OCI-LY7 (cell line): ENCODE data around the gene GUCY1A2. TPM values are rescaled to one million over a fixed set of nuclear protein-coding genes. Genes with fewer than 3 reads are reported as not detected.

Experiments
- BruUV-seq: library from RNA; stranded (reverse); fragments of 400-500 nt; replicated peaks from 2 replicates; lab custom pipeline; 2021; lab: Mats Ljungman, UMichigan
- CTCF ChIA-PET: fragments of 300-600 bp; sonication (Branson Sonifier 250); formaldehyde crosslinking; loops from one replicate; lab custom pipeline; 2022; ENCODE audit warnings: antibody characterized with exemption; ENCODE audit not compliant: unreplicated experiment; lab: Charles Lee
- POLR2A ChIA-PET: fragments of 300-600 bp; sonication (Branson Sonifier 250); formaldehyde crosslinking; loops from one replicate; lab custom pipeline; 2022; ENCODE audit warnings: antibody characterized with exemption; lab: Charles Lee
- DNase-seq: peaks from one replicate; pipeline ENCODE4 v3.0.0-alpha.2; 2015; ENCODE audit warnings: low spot score
- H2AFZ ChIP-seq: fragments of 200-600 bp; sonication (generic), shearing (Covaris generic); 2 replicates; pipeline ENCODE4 v1.6.1; 2014; ENCODE audit warnings: mild to moderate bottlenecking, antibody characterized with exemption, low read length, moderate library complexity
- H3K27ac ChIP-seq: fragments of 200-600 bp; sonication (generic); 2 replicates; pipeline ENCODE4 v1.5.1; 2014; ENCODE audit warnings: mixed run types, low read depth, mild to moderate bottlenecking, moderate library complexity, low read length, inconsistent platforms; ENCODE audit not compliant: poor library complexity, severe bottlenecking
- H3K36me3 ChIP-seq: fragments of 200-600 bp; sonication (generic); 2 replicates; pipeline ENCODE4 v1.6.1; 2014; ENCODE audit warnings: mild to moderate bottlenecking, antibody characterized with exemption, low read length, moderate library complexity, mixed read lengths; ENCODE audit not compliant: insufficient read depth
- H3K4me1 ChIP-seq: fragments of 200-600 bp; sonication (generic); 2 replicates; pipeline ENCODE4 v1.5.1; 2014; ENCODE audit warnings: mild to moderate bottlenecking, low read length; ENCODE audit not compliant: insufficient read depth, poor library complexity, severe bottlenecking
- H3K4me2 ChIP-seq: fragments of 200-600 bp; sonication (generic); 2 replicates; pipeline ENCODE4 v1.6.1; 2014; ENCODE audit warnings: mild to moderate bottlenecking, low read length
- H3K4me3 ChIP-seq: fragments of 200-600 bp; sonication (generic); 2 replicates; pipeline ENCODE4 v1.5.1; 2014; ENCODE audit warnings: mild to moderate bottlenecking, low read depth, low read length; ENCODE audit not compliant: poor library complexity, severe bottlenecking
- H3K79me2 ChIP-seq: fragments of 200-600 bp; sonication (generic); 2 replicates; pipeline ENCODE4 v1.6.1; 2016; ENCODE audit warnings: low read depth, mild to moderate bottlenecking, low read length, moderate library complexity, mixed read lengths; ENCODE audit not compliant: insufficient read depth
- H3K9me2 ChIP-seq: fragments of 200-600 bp; sonication (generic); 2 replicates; pipeline ENCODE4 v1.6.1; 2016; ENCODE audit warnings: mild to moderate bottlenecking, low read length, mixed read lengths; ENCODE audit not compliant: insufficient read depth
- H3K9me3 ChIP-seq: fragments of 200-600 bp; sonication (generic); 2 replicates; pipeline ENCODE4 v1.6.1; 2014; ENCODE audit warnings: mild to moderate bottlenecking, mixed run types, low read length, mixed read lengths
- H4K20me1 ChIP-seq: fragments of 200-600 bp; sonication (generic); 2 replicates; pipeline ENCODE4 v1.6.1; 2014; ENCODE audit warnings: mild to moderate bottlenecking, antibody characterized with exemption, low read length, moderate library complexity, mixed read lengths; ENCODE audit not compliant: insufficient read depth
- EZH2phosphoT487 ChIP-seq: fragments of 200-600 bp; sonication (generic); IDR thresholded peaks from 2 replicates; pipeline ENCODE4 v1.6.1; 2018; ENCODE audit warnings: low read depth, borderline replicate concordance, mild to moderate bottlenecking, mixed run types, antibody characterized with exemption, low read length, moderate library complexity, mixed read lengths
- intact Hi-C: fragments of 100-400 bp; cut with micrococcal nuclease; formaldehyde crosslinking; loops from one replicate; pipeline ENCODE4 v1.10.0; 2022; ENCODE audit not compliant: unreplicated experiment
- total RNA-seq, 2 experiments: library from RNA; depleted of rRNA in 1 of 2; stranded (reverse); fragments of >200 nt in 1 of 2; shearing (Covaris generic) in 1 of 2; gene quantifications; 2 replicates each; pipeline ENCODE4 v1.2.3, GENCODE V29; 2014 to 2022
- TF ChIP-seq, protein P1 (sequence below): fragments of 200-600 bp; sonication (generic); conservative IDR thresholded peaks from 2 replicates; pipeline ENCODE4 v1.5.1; 2014; ENCODE audit warnings: mild to moderate bottlenecking, antibody characterized with exemption, low read length, moderate library complexity, mixed read lengths

Gene GUCY1A2
- total RNA-seq, 2 experiments from 2014 or later = under 0.01 TPM; not detected in 1

DNA sequence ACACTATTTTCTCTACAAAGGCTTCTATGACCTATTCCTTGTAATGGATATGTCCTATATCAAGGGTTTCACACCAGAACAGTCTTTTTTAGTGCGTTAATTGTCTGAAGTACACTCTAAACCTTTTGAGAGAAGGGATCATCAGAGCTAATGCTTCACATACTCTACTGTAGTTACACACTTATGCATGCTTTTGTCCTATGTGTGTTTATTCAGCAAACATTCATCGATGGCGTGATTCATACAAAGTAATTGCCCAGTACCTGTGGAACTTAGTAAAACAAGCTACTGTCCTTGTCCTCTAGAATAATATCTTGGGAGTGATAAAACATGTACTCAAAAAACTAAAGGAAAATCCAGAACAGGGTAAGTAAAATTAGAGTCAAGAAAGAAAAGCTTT is 139.2 kb downstream of the GUCY1A2 start:
- TF ChIP-seq, protein P1, sequence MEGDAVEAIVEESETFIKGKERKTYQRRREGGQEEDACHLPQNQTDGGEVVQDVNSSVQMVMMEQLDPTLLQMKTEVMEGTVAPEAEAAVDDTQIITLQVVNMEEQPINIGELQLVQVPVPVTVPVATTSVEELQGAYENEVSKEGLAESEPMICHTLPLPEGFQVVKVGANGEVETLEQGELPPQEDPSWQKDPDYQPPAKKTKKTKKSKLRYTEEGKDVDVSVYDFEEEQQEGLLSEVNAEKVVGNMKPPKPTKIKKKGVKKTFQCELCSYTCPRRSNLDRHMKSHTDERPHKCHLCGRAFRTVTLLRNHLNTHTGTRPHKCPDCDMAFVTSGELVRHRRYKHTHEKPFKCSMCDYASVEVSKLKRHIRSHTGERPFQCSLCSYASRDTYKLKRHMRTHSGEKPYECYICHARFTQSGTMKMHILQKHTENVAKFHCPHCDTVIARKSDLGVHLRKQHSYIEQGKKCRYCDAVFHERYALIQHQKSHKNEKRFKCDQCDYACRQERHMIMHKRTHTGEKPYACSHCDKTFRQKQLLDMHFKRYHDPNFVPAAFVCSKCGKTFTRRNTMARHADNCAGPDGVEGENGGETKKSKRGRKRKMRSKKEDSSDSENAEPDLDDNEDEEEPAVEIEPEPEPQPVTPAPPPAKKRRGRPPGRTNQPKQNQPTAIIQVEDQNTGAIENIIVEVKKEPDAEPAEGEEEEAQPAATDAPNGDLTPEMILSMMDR = no peak
- TF ChIP-seq EZH2phosphoT487 = no peak
- H4K20me1 ChIP-seq = no peaks in the 10 kb centered on the region
- intact Hi-C loops = no loop called here
- no peaks in the 10 kb centered on the region for H3K9me3 ChIP-seq
- no peak for DNase-seq
- H3K27ac ChIP-seq = no peak overlapping the region
- H2AFZ ChIP-seq = no peak overlapping the region
- CTCF ChIA-PET = no interaction called here
- no peaks in the 10 kb centered on the region for H3K79me2 ChIP-seq
- H3K36me3 ChIP-seq = no peaks in the 10 kb centered on the region
- BruUV-seq = no TSS peak
- POLR2A ChIA-PET = interaction anchor here (0.7 to 0.9 kb wide), 2 partner anchors 10 to 25 kb away, joined by 3 read pairs; no protein-coding TSS in a partner anchor
- no peak overlapping the region for H3K4me3 ChIP-seq
- no peaks in the 10 kb centered on the region for H3K9me2 ChIP-seq
- H3K4me1 ChIP-seq = no peaks in the 10 kb centered on the region
- H3K4me2 ChIP-seq = no peak overlapping the region

DNA sequence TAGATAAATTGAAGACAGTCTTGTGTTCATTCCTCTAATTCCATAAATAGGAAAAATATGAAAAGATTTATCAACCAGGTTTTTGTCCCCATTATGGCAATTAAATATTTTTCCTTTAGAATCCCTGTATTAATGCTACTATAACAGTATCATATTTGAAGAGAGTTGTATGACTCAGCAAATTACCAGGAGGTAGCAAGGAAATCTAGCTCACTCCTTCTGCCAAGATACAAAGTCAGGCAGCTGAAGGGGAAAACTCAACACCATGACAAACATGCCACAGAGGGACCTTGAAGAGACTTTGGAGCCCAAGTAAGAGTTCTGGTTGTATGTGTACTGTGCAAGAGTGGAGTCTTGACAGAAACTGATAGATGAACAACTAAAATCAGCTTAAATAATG is 143.3 kb downstream of the GUCY1A2 start:
- BruUV-seq = no TSS peak
- H3K4me1 ChIP-seq = no peaks in the 10 kb centered on the region
- H3K9me2 ChIP-seq = no peaks in the 10 kb centered on the region
- no peak overlapping the region for H3K27ac ChIP-seq
- no peaks in the 10 kb centered on the region for H3K79me2 ChIP-seq
- H3K4me3 ChIP-seq = no peak overlapping the region
- ChIA-PET POLR2A (no interaction called here), CTCF (no interaction called here)
- no peak overlapping the region for H2AFZ ChIP-seq
- H3K9me3 ChIP-seq = no peaks in the 10 kb centered on the region
- no peaks in the 10 kb centered on the region for H4K20me1 ChIP-seq
- no peak for DNase-seq
- intact Hi-C loops = no loop called here
- no peaks in the 10 kb centered on the region for H3K36me3 ChIP-seq
- TF ChIP-seq EZH2phosphoT487 = no peak
- TF ChIP-seq, protein P1 = no peak
- no peak overlapping the region for H3K4me2 ChIP-seq

DNA sequence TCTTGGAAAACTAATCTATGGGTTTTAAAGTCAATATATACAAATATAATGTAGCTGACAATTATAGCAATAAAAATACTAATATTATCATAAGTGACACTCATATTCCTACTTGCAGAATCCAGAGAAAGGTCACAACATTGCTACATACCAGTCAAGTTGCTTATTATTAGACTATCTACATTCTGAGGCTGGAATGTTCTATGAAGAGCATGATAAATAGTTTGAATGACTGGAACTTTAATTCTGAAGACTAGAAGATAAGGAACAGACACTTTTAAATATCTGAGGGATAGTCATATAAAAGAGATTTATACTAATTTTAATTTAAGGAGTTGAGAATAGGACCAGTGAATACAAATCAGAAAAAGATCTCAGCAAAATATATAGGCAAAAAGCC is 146.0 kb downstream of the GUCY1A2 start:
- BruUV-seq = no TSS peak
- CTCF ChIA-PET = no interaction called here

More for the DNA sequence above, 146.0 kb downstream of the GUCY1A2 start:
- no peaks in the 10 kb centered on the region for H3K4me1 ChIP-seq
- TF ChIP-seq EZH2phosphoT487 = no peak
- TF ChIP-seq, protein P1 = no peak
- no peaks in the 10 kb centered on the region for H3K9me3 ChIP-seq
- no peaks in the 10 kb centered on the region for H4K20me1 ChIP-seq
- no peak overlapping the region for H3K4me2 ChIP-seq
- H3K79me2 ChIP-seq = no peaks in the 10 kb centered on the region
- no peak overlapping the region for H2AFZ ChIP-seq
- no peak overlapping the region for H3K27ac ChIP-seq
- intact Hi-C loops = no loop called here
- DNase-seq = no peak
- H3K36me3 ChIP-seq = no peaks in the 10 kb centered on the region
- POLR2A ChIA-PET = interaction anchor here (0.6 kb wide), 1 partner anchor 85 kb away, joined by 4 read pairs; no protein-coding TSS in a partner anchor
- no peak overlapping the region for H3K4me3 ChIP-seq
- H3K9me2 ChIP-seq = no peaks in the 10 kb centered on the region
